Gastrocnemius medialis (tissue), 4 donors: ENCODE data around the gene RAB40C. TPM values are rescaled to one million over a fixed set of nuclear protein-coding genes. Genes with fewer than 3 reads are reported as not detected.

Experiments used
- ATAC-seq, 2 donors: fragments of 150-250 bp; one replicate each; pipeline ENCODE4 v1.9.1; 2016
- DNase-seq, 2 donors: peaks; one replicate each; pipeline ENCODE4 v3.0.0-alpha.2; 2019
- H3K27ac ChIP-seq, 4 donors: fragments of 200-600 bp; sonication (generic); 1 replicate in 1 of 4; 2 replicates in 3 of 4; pipeline ENCODE4 v1.5.1; 2016 to 2018; ENCODE audit warnings: mild to moderate bottlenecking in 2 of 4, moderate library complexity in 1 of 4
- H3K27me3 ChIP-seq, 3 donors: fragments of 200-600 bp; sonication (generic) in 2 of 3; 1 replicate in 1 of 3; 2 replicates in 2 of 3; pipeline versions ENCODE4 v1.5.1 to v1.6.0; 2016 to 2019; ENCODE audit warnings: mild to moderate bottlenecking in 1 of 3, moderate library complexity in 1 of 3
- H3K36me3 ChIP-seq, 2 donors: fragments of 200-600 bp; sonication (generic) in 1 of 2; one replicate each; pipeline ENCODE4 v1.5.1; 2017 to 2018
- H3K4me1 ChIP-seq, 2 donors: fragments of 200-600 bp; sonication (generic) in 1 of 2; one replicate each; pipeline ENCODE4 v1.5.1; 2016 to 2017; ENCODE audit warnings: mild to moderate bottlenecking in 2 of 2
- H3K4me3 ChIP-seq, 4 donors: fragments of 200-600 bp; sonication (generic) in 3 of 4; 1 replicate in 1 of 4; 2 replicates in 3 of 4; pipeline ENCODE4 v1.5.1; 2016 to 2019; ENCODE audit warnings: mild to moderate bottlenecking in 2 of 4
- H3K9me3 ChIP-seq, 3 donors: fragments of 200-600 bp; sonication (generic) in 2 of 3; 1 replicate in 1 of 3; 2 replicates in 2 of 3; pipeline ENCODE4 v1.5.1; 2016 to 2019
- CTCF ChIP-seq, 5 experiments: fragments of 450-650 bp in 3 of 5; fragments of 200-600 bp in 2 of 5; sonication (generic) in 2 of 5; IDR thresholded peaks in 4 of 5; conservative IDR thresholded peaks in 1 of 5; 1 replicate in 4 of 5; 2 replicates in 1 of 5; pipeline ENCODE4 v1.5.1; 2016 to 2019; ENCODE audit warnings: antibody characterized with exemption in 5 of 5, mild to moderate bottlenecking in 3 of 5, moderate library complexity in 3 of 5
- POLR2A ChIP-seq, 2 donors: fragments of 450-650 bp; IDR thresholded peaks; one replicate each; pipeline ENCODE4 v1.6.1; 2017; ENCODE audit warnings: antibody characterized with exemption in 2 of 2, mild to moderate bottlenecking in 2 of 2, moderate library complexity in 2 of 2
- in situ Hi-C, 4 donors: fragments of 200-750 bp; cut with MboI; loops; one replicate each; pipeline versions ENCODE4 v1.15.0 to v1.8.0; 2017; ENCODE audit warnings: low sequenced_read_pairs in 4 of 4
- intact Hi-C: fragments of 100-400 bp; cut with DNase I; formaldehyde crosslinking; loops from one replicate; pipeline ENCODE4 v1.15.1; 2023; ENCODE audit warnings: low total_unique reads
- total RNA-seq, 4 donors: library from RNA; depleted of rRNA; stranded (reverse); fragments of >200 nt; gene quantifications; one replicate each; pipeline versions ENCODE4 v1.1.0 to v1.2.3, GENCODE V29; 2016

Gene RAB40C
- total RNA-seq, 4 donors from 2014 or later: 15.6 to 29.3 (median 21.4) TPM

GRCh38 chr16:600781-601180 is 10.9 kb downstream of the RAB40C start:
- no peak for TF ChIP-seq CTCF (IDR thresholded peaks at IDR 0.05 in 4 of 5, conservative IDR thresholded peaks at IDR 0.05 in 1 of 5)
- TF ChIP-seq POLR2A (IDR thresholded peaks at IDR 0.05): no peak
- Histone ChIP-seq H3K9me3 (no peaks in the 10 kb centered on the region), H3K27ac (no peak overlapping the region), H3K27me3 (no peaks in the 10 kb centered on the region), H3K4me3 (no peak overlapping the region), H3K4me1 (peaks cover 8 to 11% of the 10 kb centered on the region in 2 donors), H3K36me3 (no peaks in the 10 kb centered on the region)
- in situ Hi-C loops (no loop called here), intact Hi-C loops (no loop called here)
- ATAC-seq (no peak), DNase-seq (no peak)

- Histone ChIP-seq H3K9me3 (no peaks in the 10 kb centered on the region), H3K27ac (no peak overlapping the region), H3K4me1 (peaks cover 0 to 13% of the 10 kb centered on the region in 2 donors), H3K36me3 (no peaks in the 10 kb centered on the region), H3K4me3 (no peak overlapping the region), H3K27me3 (no peaks in the 10 kb centered on the region)
- no peak for DNase-seq
- in situ Hi-C loops (no loop called here), intact Hi-C loops (no loop called here)
- no peak for ATAC-seq
- no peak for TF ChIP-seq POLR2A (IDR thresholded peaks at IDR 0.05)
- TF ChIP-seq CTCF (IDR thresholded peaks at IDR 0.05 in 4 of 5, conservative IDR thresholded peaks at IDR 0.05 in 1 of 5): no peak
Measured at GRCh38 chr16:603933-604332, 14.1 kb downstream of the RAB40C start.

GRCh38 chr16:606656-607307 is 16.9 kb downstream of the RAB40C start:
- Histone ChIP-seq H3K4me3 (no peak overlapping the region), H3K9me3 (no peaks in the 10 kb centered on the region), H3K36me3 (no peaks in the 10 kb centered on the region), H3K27me3 (no peaks in the 10 kb centered on the region), H3K27ac (no peak overlapping the region), H3K4me1 (peaks cover 11 to 23% of the 10 kb centered on the region in 2 donors)
- in situ Hi-C loops: no loop called here
- ATAC-seq (no peak), DNase-seq (no peak)
- intact Hi-C loops: no loop called here
- no peak for TF ChIP-seq POLR2A (IDR thresholded peaks at IDR 0.05)
- no peak for TF ChIP-seq CTCF (IDR thresholded peaks at IDR 0.05 in 4 of 5, conservative IDR thresholded peaks at IDR 0.05 in 1 of 5)

- no peaks in the 10 kb centered on the region for H3K36me3 ChIP-seq
- TF ChIP-seq POLR2A (IDR thresholded peaks at IDR 0.05) (no peak), CTCF (IDR thresholded peaks at IDR 0.05 in 4 of 5, conservative IDR thresholded peaks at IDR 0.05 in 1 of 5) (no peak)
- H3K9me3 ChIP-seq: no peaks in the 10 kb centered on the region
- no peak overlapping the region for H3K4me3 ChIP-seq
- intact Hi-C loops: no loop called here
- no peak for ATAC-seq
- H3K4me1 ChIP-seq: peaks cover 11 to 23% of the 10 kb centered on the region in 2 donors
- in situ Hi-C loops: no loop called here
- no peak for DNase-seq
- H3K27ac ChIP-seq: no peak overlapping the region
- H3K27me3 ChIP-seq: no peaks in the 10 kb centered on the region
Measured at GRCh38 chr16:608019-608418, 18.2 kb downstream of the RAB40C start.

- in situ Hi-C loops (no loop called here), intact Hi-C loops (no loop called here)
- H3K4me3 ChIP-seq: no peak overlapping the region
- H3K27ac ChIP-seq: peak overlapping the region in 1 of 4 donors; percentile 41
- no peaks in the 10 kb centered on the region for H3K27me3 ChIP-seq
- H3K36me3 ChIP-seq: no peaks in the 10 kb centered on the region
- no peaks in the 10 kb centered on the region for H3K9me3 ChIP-seq
- ATAC-seq (no peak), DNase-seq (no peak)
- TF ChIP-seq POLR2A (IDR thresholded peaks at IDR 0.05) (no peak), CTCF (IDR thresholded peaks at IDR 0.05 in 4 of 5, conservative IDR thresholded peaks at IDR 0.05 in 1 of 5) (no peak)
- peaks cover 11 to 21% of the 10 kb centered on the region in 2 donors for H3K4me1 ChIP-seq
Measured at GRCh38 chr16:609316-609715, 19.4 kb downstream of the RAB40C start.
